Pancreas (tissue), 10 donors: Measurements from ENCODE around the gene B3GNT5. TPM values are rescaled to one million over a fixed set of nuclear protein-coding genes. Genes with fewer than 3 reads are reported as not detected.

Source experiments
- ATAC-seq, 4 donors: fragments of 200-7000 bp; cut with Tn5 transposase; one replicate each; pipeline versions ENCODE4 v1.8.0 to v1.9.1; 2020; ENCODE audit warnings: mild to moderate bottlenecking in 4 of 4, moderate library complexity in 4 of 4
- DNase-seq, 6 donors: peaks; one replicate each; pipeline ENCODE4 v3.0.0-alpha.2; 2020
- FAIRE-seq: peaks from 2 replicates; lab custom pipeline; 2012; peaks lifted over from hg19 to GRCh38; lab: Jason Lieb, UNC
- H3K27ac ChIP-seq, 4 donors: fragments of 200-600 bp; sonication (generic); 1 replicate in 3 of 4; 2 replicates in 1 of 4; pipeline versions ENCODE4 v1.5.0 to v1.8.0; 2020
- H3K27me3 ChIP-seq, 4 donors: fragments of 200-600 bp; one replicate each; pipeline ENCODE4 v1.8.0; 2021
- H3K36me3 ChIP-seq, 3 donors: fragments of 200-600 bp; sonication (generic) in 1 of 3; one replicate each; pipeline versions ENCODE4 v1.5.0 to v1.8.0; 2020 to 2021
- H3K4me1 ChIP-seq, 3 donors: fragments of 200-600 bp; one replicate each; pipeline ENCODE4 v1.8.0; 2021
- H3K4me3 ChIP-seq, 4 donors: fragments of 200-600 bp; sonication (generic) in 2 of 4; one replicate each; pipeline versions ENCODE4 v1.5.0 to v1.8.0; 2020 to 2021
- H3K9me3 ChIP-seq, 4 donors: fragments of 200-600 bp; one replicate each; pipeline ENCODE4 v1.8.0; 2021
- CTCF ChIP-seq, 4 donors: fragments of 200-600 bp; sonication (generic) in 3 of 4; IDR thresholded peaks; one replicate each; pipeline versions ENCODE4 v1.5.0 to v1.8.0; 2021; ENCODE audit warnings: antibody characterized with exemption in 4 of 4
- whole genome bisulfite sequencing, 2 donors: extraction: QIAGEN DNeasy Blood & Tissue Kit; methylation state at CpG; one replicate each; pipeline ENCODE4 v1.1.7; 2013; 5-methylcytosine and 5-hydroxymethylcytosine counted together
- intact Hi-C, 3 donors: fragments of 100-400 bp; cut with DNase I; formaldehyde crosslinking; loops; one replicate each; pipeline versions ENCODE4 v1.11.1 to v1.14.2; 2022
- polyA plus RNA-seq, 2 donors: library from polyadenylated mRNA; stranded (reverse); fragments of 200-250 nt; gene quantifications; one replicate each; pipeline ENCODE4 v1.2.3, GENCODE V29; 2013
- total RNA-seq, 6 donors: library from RNA; stranded (reverse); fragmentation: NEBNext Ultra II Directional in 4 of 6; extraction: Animal tissue kit (Norgen Biotek cat#: 25700) in 4 of 6; gene quantifications; one replicate each; pipeline versions ENCODE4 v1.2.1 to v1.2.4, GENCODE V29; 2021 to 2023
- donor health status: healthy with polysubstance abuse.
- donor health status: DM: no; HTN: no; CAD: no; lungs with moderate emphysema.
- donor health status: DM: no; HTN: no; CAD: no.
- donor health status: control.
- donor health status: control.
- donor health status: Bipolar disorder and iron deficiency.
- donor health status: DM: yes; HTN: yes; CAD: no.
- donor health status: DM: no; HTN: no; CAD: no.
- donor health status: DM: no; HTN: no; CAD: no.
- donor health status: DM: yes; HTN: yes; CAD: no.

Gene B3GNT5
- total and polyA plus RNA-seq, 8 donors = 3.0 to 13.7 (median 5.2) TPM

GRCh38 chr3:183213415-183214276, 39.4 kb upstream of the B3GNT5 start:
- WGBS, 2 donors = 69 to 76% methylated on average over 3 of the region's 3 CpGs
- DNase-seq (no peak), ATAC-seq (no peak), FAIRE-seq (no peak)
- intact Hi-C loops = no loop called here
- Histone ChIP-seq H3K9me3 (no peaks in the 10 kb centered on the region), H3K4me1 (no peaks in the 10 kb centered on the region), H3K27ac (no peak overlapping the region), H3K27me3 (no peaks in the 10 kb centered on the region), H3K36me3 (no peaks in the 10 kb centered on the region), H3K4me3 (no peak overlapping the region)
- TF ChIP-seq CTCF (IDR thresholded peaks at IDR 0.05) = no peak

GRCh38 chr3:183214277-183214612, 38.8 kb upstream of the B3GNT5 start:
- FAIRE-seq = no peak
- no peaks in the 10 kb centered on the region for H3K9me3 ChIP-seq
- H3K27me3 ChIP-seq = no peaks in the 10 kb centered on the region
- no peak overlapping the region for H3K4me3 ChIP-seq
- no peak for ATAC-seq
- WGBS, 2 donors = 56 to 69% methylated on average over 2 of the region's 2 CpGs
- H3K4me1 ChIP-seq = no peaks in the 10 kb centered on the region
- H3K36me3 ChIP-seq = no peaks in the 10 kb centered on the region
- TF ChIP-seq CTCF (IDR thresholded peaks at IDR 0.05) = no peak
- intact Hi-C loops = no loop called here
- no peak for DNase-seq
- no peak overlapping the region for H3K27ac ChIP-seq

GRCh38 chr3:183215591-183216202, 37.4 kb upstream of the B3GNT5 start:
- 89 to 96% methylated on average over 4 of the region's 4 CpGs for WGBS, 2 donors
- no peak for TF ChIP-seq CTCF (IDR thresholded peaks at IDR 0.05)
- DNase-seq (no peak), ATAC-seq (no peak), FAIRE-seq (no peak)
- Histone ChIP-seq H3K4me1 (no peaks in the 10 kb centered on the region), H3K36me3 (no peaks in the 10 kb centered on the region), H3K27ac (no peak overlapping the region), H3K4me3 (no peak overlapping the region), H3K9me3 (no peaks in the 10 kb centered on the region), H3K27me3 (no peaks in the 10 kb centered on the region)
- intact Hi-C loops = no loop called here

- no peak overlapping the region for H3K27ac ChIP-seq
- no peaks in the 10 kb centered on the region for H3K36me3 ChIP-seq
- no peak for FAIRE-seq
- no peaks in the 10 kb centered on the region for H3K27me3 ChIP-seq
- DNase-seq = no peak
- no peaks in the 10 kb centered on the region for H3K9me3 ChIP-seq
- H3K4me1 ChIP-seq = no peaks in the 10 kb centered on the region
- 69 to 73% methylated on average over 9 of the region's 9 CpGs for WGBS, 2 donors
- H3K4me3 ChIP-seq = no peak overlapping the region
- intact Hi-C loops = no loop called here
- TF ChIP-seq CTCF (IDR thresholded peaks at IDR 0.05) = no peak
- no peak for ATAC-seq
These were observed 35.3 kb upstream of the B3GNT5 start for GRCh38 chr3:183217548-183218332.
